HEK293 (cell line): ENCODE data around the gene TBC1D8.

Experiments used
- CTCF ChIA-PET: fragments of 350-600 bp; formaldehyde crosslinking; extraction: SDS; loops from one replicate; lab custom pipeline; 2021; ENCODE audit warnings: antibody characterized with exemption; lab: Yijun Ruan, JAX
- POLR2A ChIA-PET: fragments of 300-600 bp; formaldehyde crosslinking; extraction: SDS; loops from one replicate; lab custom pipeline; 2020; ENCODE audit warnings: antibody characterized with exemption, inconsistent platforms; lab: Yijun Ruan, JAX
- H3K27ac ChIP-seq: fragments of 200-500 bp; sonication (Bioruptor generic); 2 replicates; pipeline ENCODE4 v1.5.1; 2014; ENCODE audit warnings: low read depth, low read length, control low read depth, inconsistent platforms; ENCODE audit errors: extremely low read depth
- H3K36me3 ChIP-seq, 2 experiments: fragments of 200-500 bp in 1 of 2; sonication (Bioruptor generic) in 1 of 2; 1 replicate in 1 of 2; 2 replicates in 1 of 2; pipeline ENCODE4 v1.5.1; 2014 to 2017; ENCODE audit warnings: inconsistent platforms in 2 of 2, low read length in 2 of 2; ENCODE audit not compliant: control insufficient read depth in 2 of 2, insufficient read depth in 1 of 2
- H3K4me1 ChIP-seq: fragments of 200-500 bp; sonication (Bioruptor generic); 2 replicates; pipeline ENCODE4 v1.5.1; 2014; ENCODE audit warnings: mild to moderate bottlenecking, low read length, inconsistent platforms; ENCODE audit not compliant: control insufficient read depth, insufficient read depth
- H3K4me3 ChIP-seq: 2 replicates; pipeline ENCODE4 v1.5.1; 2011; ENCODE audit warnings: low read depth, mild to moderate bottlenecking, control low read depth, low read length, moderate library complexity
- H3K9me3 ChIP-seq: fragments of 200-500 bp; sonication (Bioruptor generic); 2 replicates; pipeline ENCODE4 v1.5.1; 2014; ENCODE audit warnings: low read depth, low read length, inconsistent platforms; ENCODE audit not compliant: control insufficient read depth, insufficient read depth
- CTCF ChIP-seq: fragments of 450-650 bp; formaldehyde crosslinking; IDR thresholded peaks from 2 replicates; pipeline ENCODE4 v1.5.1; 2016; ENCODE audit warnings: missing biosample characterization, missing genetic modification characterization
- ELK4 ChIP-seq: IDR thresholded peaks from 2 replicates; pipeline ENCODE4 v1.6.1; 2011; ENCODE audit warnings: mild to moderate bottlenecking, low read depth, low read length, borderline replicate concordance
- GLI4 ChIP-seq: fragments of 450-650 bp; formaldehyde crosslinking; IDR thresholded peaks from 2 replicates; pipeline ENCODE4 v1.5.1; 2016; ENCODE audit warnings: missing biosample characterization, missing genetic modification characterization
- GLIS1 ChIP-seq: fragments of 450-650 bp; formaldehyde crosslinking; IDR thresholded peaks from 2 replicates; pipeline ENCODE4 v1.5.1; 2016; ENCODE audit warnings: missing biosample characterization, missing genetic modification characterization
- GLIS2 ChIP-seq: fragments of 450-650 bp; formaldehyde crosslinking; IDR thresholded peaks from 2 replicates; pipeline ENCODE4 v1.5.1; 2016; ENCODE audit warnings: missing biosample characterization, missing genetic modification characterization
- HOXC10 ChIP-seq: sonication (generic); formaldehyde crosslinking; IDR thresholded peaks from 2 replicates; pipeline ENCODE4 v1.8.1; 2023; ENCODE audit warnings: mild to moderate bottlenecking, missing genetic modification reagents
- KLF1 ChIP-seq: fragments of 450-650 bp; formaldehyde crosslinking; IDR thresholded peaks from 2 replicates; pipeline ENCODE4 v1.5.1; 2016; ENCODE audit warnings: missing biosample characterization, missing genetic modification characterization
- REST ChIP-seq: fragments of 450-650 bp; formaldehyde crosslinking; IDR thresholded peaks from 2 replicates; pipeline ENCODE4 v1.5.1; 2016; ENCODE audit warnings: missing biosample characterization, missing genetic modification characterization
- SETDB1 ChIP-seq: IDR thresholded peaks from one replicate; pipeline ENCODE4 v1.6.1; 2017; ENCODE audit warnings: mild to moderate bottlenecking, low read length, moderate library complexity, mixed read lengths; ENCODE audit not compliant: insufficient read length
- TCF7L2 ChIP-seq: IDR thresholded peaks from 2 replicates; pipeline ENCODE4 v1.6.1; 2011; ENCODE audit warnings: low read depth, mild to moderate bottlenecking, inconsistent platforms, low read length, moderate library complexity, borderline replicate concordance
- ZBTB21 ChIP-seq: fragments of 450-650 bp; formaldehyde crosslinking; IDR thresholded peaks from 2 replicates; pipeline ENCODE4 v1.5.1; 2017; ENCODE audit warnings: missing biosample characterization, missing genetic modification characterization
- ZNF10 ChIP-seq: fragments of 450-650 bp; formaldehyde crosslinking; IDR thresholded peaks from 2 replicates; pipeline ENCODE4 v1.5.1; 2017; ENCODE audit warnings: missing biosample characterization, missing genetic modification characterization
- ZNF112 ChIP-seq: fragments of 450-650 bp; formaldehyde crosslinking; IDR thresholded peaks from 2 replicates; pipeline ENCODE4 v1.5.0; 2017; ENCODE audit warnings: missing biosample characterization, missing genetic modification characterization
- ZNF155 ChIP-seq: fragments of 450-650 bp; formaldehyde crosslinking; IDR thresholded peaks from 2 replicates; pipeline ENCODE4 v1.5.1; 2016; ENCODE audit warnings: missing biosample characterization, missing genetic modification characterization
- ZNF157 ChIP-seq: fragments of 450-650 bp; formaldehyde crosslinking; IDR thresholded peaks from 2 replicates; pipeline ENCODE4 v1.5.1; 2016; ENCODE audit warnings: missing biosample characterization, missing genetic modification characterization
- ZNF184 ChIP-seq: fragments of 450-650 bp; IDR thresholded peaks from 2 replicates; pipeline ENCODE4 v1.5.1; 2018; ENCODE audit warnings: missing biosample characterization, mild to moderate bottlenecking, missing genetic modification characterization
- ZNF274 ChIP-seq, 2 experiments: fragments of 200-500 bp in 1 of 2; fragments of 450-650 bp in 1 of 2; sonication (Bioruptor generic) in 1 of 2; formaldehyde crosslinking in 1 of 2; IDR thresholded peaks; 2 replicates each; pipeline versions ENCODE4 v1.5.1 to v1.6.1; 2014 to 2016; ENCODE audit warnings: borderline replicate concordance in 1 of 2, inconsistent platforms in 1 of 2, low read length in 1 of 2, missing biosample characterization in 1 of 2, missing genetic modification characterization in 1 of 2
- ZNF404 ChIP-seq: fragments of 450-650 bp; formaldehyde crosslinking; IDR thresholded peaks from 2 replicates; pipeline ENCODE4 v1.5.1; 2017; ENCODE audit warnings: missing biosample characterization, missing genetic modification characterization
- ZNF510 ChIP-seq: fragments of 450-650 bp; formaldehyde crosslinking; IDR thresholded peaks from 2 replicates; pipeline ENCODE4 v1.5.1; 2018; ENCODE audit warnings: mild to moderate bottlenecking, missing genetic modification characterization, missing biosample characterization; ENCODE audit not compliant: insufficient replicate concordance
- ZNF560 ChIP-seq: fragments of 450-650 bp; formaldehyde crosslinking; IDR thresholded peaks from 2 replicates; pipeline ENCODE4 v1.5.1; 2017; ENCODE audit warnings: missing biosample characterization, missing genetic modification characterization, borderline replicate concordance
- ZNF747 ChIP-seq: fragments of 450-650 bp; formaldehyde crosslinking; IDR thresholded peaks from 2 replicates; pipeline ENCODE4 v1.5.1; 2016; ENCODE audit warnings: missing biosample characterization, missing genetic modification characterization
- ZSCAN16 ChIP-seq: fragments of 450-650 bp; formaldehyde crosslinking; IDR thresholded peaks from 2 replicates; pipeline ENCODE4 v1.5.1; 2016; ENCODE audit warnings: missing biosample characterization, missing genetic modification characterization
- ZSCAN4 ChIP-seq: fragments of 450-650 bp; formaldehyde crosslinking; IDR thresholded peaks from 2 replicates; pipeline ENCODE4 v1.5.1; 2017; ENCODE audit warnings: missing biosample characterization, missing genetic modification characterization
- TF ChIP-seq, protein P1 (sequence below): fragments of 450-650 bp; formaldehyde crosslinking; IDR thresholded peaks from 2 replicates; pipeline ENCODE4 v1.5.1; 2016; ENCODE audit warnings: missing biosample characterization, missing genetic modification characterization

TBC1D8 gene

GRCh38 chr2:101185085-101185484, 33.9 kb upstream of the TBC1D8 start (continued):
- TF ChIP-seq ZNF155 (tag by site-specific recombination), result no peak
- TF ChIP-seq ZNF10 (tag by site-specific recombination), result no peak
- no peak for TF ChIP-seq KLF1 (tag by site-specific recombination)
- TF ChIP-seq, protein P1, sequence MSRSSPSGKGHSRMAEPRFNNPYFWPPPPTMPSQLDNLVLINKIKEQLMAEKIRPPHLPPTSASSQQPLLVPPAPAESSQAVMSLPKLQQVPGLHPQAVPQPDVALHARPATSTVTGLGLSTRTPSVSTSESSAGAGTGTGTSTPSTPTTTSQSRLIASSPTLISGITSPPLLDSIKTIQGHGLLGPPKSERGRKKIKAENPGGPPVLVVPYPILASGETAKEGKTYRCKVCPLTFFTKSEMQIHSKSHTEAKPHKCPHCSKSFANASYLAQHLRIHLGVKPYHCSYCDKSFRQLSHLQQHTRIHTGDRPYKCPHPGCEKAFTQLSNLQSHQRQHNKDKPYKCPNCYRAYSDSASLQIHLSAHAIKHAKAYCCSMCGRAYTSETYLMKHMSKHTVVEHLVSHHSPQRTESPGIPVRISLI, result no peak
- no peak for TF ChIP-seq ZNF274 (IDR thresholded peaks at IDR 0.05; ENCODE audit: low read length)
- no peak for TF ChIP-seq ZNF274 (tag by site-specific recombination; IDR thresholded peaks at IDR 0.05; ENCODE audit: borderline replicate concordance)

DNA sequence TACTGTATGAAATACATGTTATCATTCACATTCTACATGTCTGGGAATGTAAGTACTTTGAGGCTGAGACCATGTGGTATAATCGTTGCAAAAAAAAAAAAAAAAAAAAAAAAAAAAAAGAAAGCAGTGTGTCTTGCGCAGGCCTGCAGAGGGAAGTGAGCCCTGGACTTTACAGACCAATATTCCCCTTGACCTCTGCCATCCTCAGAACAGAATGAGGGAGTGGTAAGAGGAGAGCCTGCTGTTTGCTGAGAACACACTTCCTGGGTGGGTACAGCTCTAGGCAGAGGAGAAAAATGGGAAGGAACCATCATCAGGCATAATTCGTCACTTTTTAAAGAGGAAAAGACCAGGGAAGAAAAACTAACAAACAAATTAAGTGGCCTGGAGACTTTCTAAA, 28.8 kb upstream of the TBC1D8 start:
- Histone ChIP-seq H3K27ac (no peak overlapping the region), H3K4me1 (no peaks in the 10 kb centered on the region), H3K4me3 (no peak overlapping the region)
- POLR2A ChIA-PET, result no interaction called here
- CTCF ChIA-PET, result interaction anchor here (0.8 kb wide), 1 partner anchor 11 kb away, joined by 5 read pairs; no protein-coding TSS in a partner anchor
- TF ChIP-seq, protein P1, result 0 out of 2 replicates have a peak, but pooled peaks have one; percentile 18
- no peak for TF ChIP-seq CTCF
- TF ChIP-seq, all 188 proteins: peak for 1
- no peaks in the 10 kb centered on the region for H3K9me3 ChIP-seq
- no peaks in the 10 kb centered on the region for H3K36me3 ChIP-seq

GRCh38 chr2:101176803-101177202, 25.6 kb upstream of the TBC1D8 start:
- Histone ChIP-seq H3K4me3 (no peak overlapping the region), H3K4me1 (no peaks in the 10 kb centered on the region), H3K36me3 (no peaks in the 10 kb centered on the region), H3K9me3 (no peaks in the 10 kb centered on the region), H3K27ac (no peak overlapping the region)
- ChIA-PET CTCF (interaction anchor here (0.9 kb wide), 1 partner anchor 28 kb away, joined by 3 read pairs; no protein-coding TSS in a partner anchor), POLR2A (no interaction called here)
- TF ChIP-seq ZSCAN16 (tag by site-specific recombination) (no peak), GLI4 (no peak), SETDB1 (no peak), ZNF747 (tag by site-specific recombination) (no peak), GLIS2 (no peak), ZNF404 (tag by site-specific recombination) (no peak), ZSCAN4 (tag by site-specific recombination) (no peak), ELK4 (no peak), TCF7L2 (no peak), GLIS1 (no peak), ZNF184 (no peak), ZBTB21 (tag by site-specific recombination) (no peak), REST (no peak), ZNF560 (tag by site-specific recombination) (no peak), ZNF112 (tag by site-specific recombination) (no peak), HOXC10 (CRISPR knock-in tag) (no peak), ZNF157 (no peak), ZNF510 (no peak)
